IMR-90 (cell line): ENCODE measurements around the gene HOXB2. TPM values are rescaled to one million over a fixed set of nuclear protein-coding genes. Genes with fewer than 3 reads are reported as not detected.

Experiments
- ATAC-seq: fragments of 200-7000 bp; cut with Tn5 transposase; 2 replicates; pipeline ENCODE4 v1.9.1; 2020; ENCODE audit warnings: low read depth, mild to moderate bottlenecking, moderate library complexity
- BruUV-seq: library from RNA; stranded (reverse); fragments of 400-500 nt; replicated peaks from 2 replicates; lab custom pipeline; 2021; lab: Mats Ljungman, UMichigan
- CTCF ChIA-PET: fragments of 300-600 bp; formaldehyde crosslinking; extraction: SDS; loops from one replicate; lab custom pipeline; 2021; ENCODE audit warnings: antibody characterized with exemption; lab: Yijun Ruan, JAX
- POLR2A ChIA-PET: fragments of 300-600 bp; sonication (Branson Sonifier 250); formaldehyde crosslinking; loops from one replicate; lab custom pipeline; 2022; ENCODE audit warnings: antibody characterized with exemption; ENCODE audit not compliant: unreplicated experiment; lab: Charles Lee
- DNase-seq: peaks from one replicate; pipeline ENCODE4 v3.0.0; 2013
- H2AFZ ChIP-seq: replicated peaks from 2 replicates; pipeline ENCODE3; 2013; ENCODE audit warnings: low read length, mild to moderate bottlenecking; ENCODE audit not compliant: poor library complexity
- H2AK5ac ChIP-seq: 2 replicates; pipeline ENCODE4 v1.6.1; 2013; ENCODE audit warnings: low read depth, low read length, inconsistent platforms
- H2AK9ac ChIP-seq: replicated peaks from 2 replicates; pipeline ENCODE3; 2013; ENCODE audit warnings: mild to moderate bottlenecking, low read depth, low read length, moderate library complexity; ENCODE audit not compliant: poor library complexity
- H2BK120ac ChIP-seq: 2 replicates; pipeline ENCODE4 v1.6.1; 2013; ENCODE audit warnings: low read depth, low read length, inconsistent platforms
- H2BK15ac ChIP-seq: 3 replicates; pipeline ENCODE4 v1.6.1; 2013; ENCODE audit warnings: low read depth, low read length, inconsistent platforms
- H2BK20ac ChIP-seq: 2 replicates; pipeline ENCODE4 v1.6.1; 2013; ENCODE audit warnings: low read depth, mild to moderate bottlenecking, inconsistent platforms, low read length, moderate library complexity
- H2BK5ac ChIP-seq: 2 replicates; pipeline ENCODE4 v1.6.1; 2013; ENCODE audit warnings: mild to moderate bottlenecking, low read depth, low read length, inconsistent platforms; ENCODE audit not compliant: poor library complexity, severe bottlenecking
- H3K14ac ChIP-seq: replicated peaks from 2 replicates; pipeline ENCODE4 v1.6.1; 2013; ENCODE audit warnings: low read depth, low read length, inconsistent platforms
- H3K18ac ChIP-seq: 2 replicates; pipeline ENCODE4 v1.6.1; 2013; ENCODE audit warnings: low read depth, low read length, control low read depth
- H3K23ac ChIP-seq: 2 replicates; pipeline ENCODE4 v1.6.1; 2013; ENCODE audit warnings: low read depth, low read length, inconsistent platforms
- H3K27ac ChIP-seq: 2 replicates; pipeline ENCODE4 v1.5.1; 2013; ENCODE audit warnings: mild to moderate bottlenecking, control low read depth, low read length; ENCODE audit not compliant: insufficient read depth
- H3K27me3 ChIP-seq: 2 replicates; pipeline ENCODE4 v1.6.1; 2013; ENCODE audit warnings: low read length; ENCODE audit not compliant: control insufficient read depth, insufficient read depth
- H3K36me3 ChIP-seq: 2 replicates; pipeline ENCODE4 v1.6.1; 2013; ENCODE audit warnings: low read length, mixed read lengths; ENCODE audit not compliant: control insufficient read depth, insufficient read depth
- H3K4ac ChIP-seq: 2 replicates; pipeline ENCODE4 v1.6.1; 2013; ENCODE audit warnings: low read depth, low read length, inconsistent platforms
- H3K4me1 ChIP-seq: 2 replicates; pipeline ENCODE4 v1.6.1; 2013; ENCODE audit warnings: low read length, mixed read lengths; ENCODE audit not compliant: control insufficient read depth, insufficient read depth
- H3K4me2 ChIP-seq: 2 replicates; pipeline ENCODE4 v1.6.1; 2013; ENCODE audit warnings: low read depth, mild to moderate bottlenecking, control low read depth, low read length, moderate library complexity
- H3K4me3 ChIP-seq: 2 replicates; pipeline ENCODE4 v1.5.1; 2013; ENCODE audit warnings: low read depth, mild to moderate bottlenecking, control low read depth, low read length, moderate library complexity; ENCODE audit not compliant: insufficient read depth
- H3K56ac ChIP-seq: 2 replicates; pipeline ENCODE4 v1.6.1; 2013; ENCODE audit warnings: low read length, inconsistent platforms; ENCODE audit not compliant: insufficient read depth; ENCODE audit errors: extremely low read depth
- H3K79me1 ChIP-seq, 2 experiments: 2 replicates each; pipeline ENCODE4 v1.6.1; 2013; ENCODE audit warnings: low read length in 2 of 2, inconsistent platforms in 1 of 2, low read depth in 1 of 2
- H3K9ac ChIP-seq: 2 replicates; pipeline ENCODE4 v1.6.1; 2013; ENCODE audit warnings: low read depth, low read length, control low read depth
- H3K9me1 ChIP-seq: 2 replicates; pipeline ENCODE4 v1.6.1; 2013; ENCODE audit warnings: low read length, inconsistent platforms; ENCODE audit not compliant: insufficient read depth
- H3K9me3 ChIP-seq: 2 replicates; pipeline ENCODE4 v1.6.1; 2013; ENCODE audit warnings: low read length; ENCODE audit not compliant: control insufficient read depth, insufficient read depth
- H4K20me1 ChIP-seq: 2 replicates; pipeline ENCODE4 v1.6.1; 2013; ENCODE audit warnings: low read length, inconsistent platforms; ENCODE audit not compliant: insufficient read depth
- H4K5ac ChIP-seq: 2 replicates; pipeline ENCODE4 v1.6.1; 2013; ENCODE audit warnings: mild to moderate bottlenecking, low read depth, low read length, control low read depth
- H4K8ac ChIP-seq, 2 experiments: 2 replicates each; pipeline ENCODE4 v1.6.1; 2013; ENCODE audit warnings: low read depth in 2 of 2, low read length in 2 of 2, control low read depth in 1 of 2, inconsistent platforms in 1 of 2
- H4K91ac ChIP-seq: 2 replicates; pipeline ENCODE4 v1.6.1; 2013; ENCODE audit warnings: low read depth, low read length, inconsistent platforms; ENCODE audit not compliant: insufficient read depth
- BHLHE40 ChIP-seq: fragments of 150-350 bp; IDR thresholded peaks from 2 replicates; pipeline ENCODE4 v1.6.1; 2016; ENCODE audit warnings: mild to moderate bottlenecking, low read depth, low read length
- RCOR1 ChIP-seq: IDR thresholded peaks from 2 replicates; pipeline ENCODE4 v1.6.1; 2012; ENCODE audit warnings: mild to moderate bottlenecking, low read length, improper control_type of control experiment; ENCODE audit not compliant: insufficient replicate concordance
- WGBS, 2 experiments: methylation state at CpG; one replicate each; pipeline versions ENCODE4 v1.1.5 to v1.1.7; 2013; ENCODE audit warnings: missing lambda C conversion rate in 2 of 2; ENCODE audit not compliant: insufficient read length in 1 of 2; ENCODE audit errors: extremely low coverage in 2 of 2; 5-methylcytosine and 5-hydroxymethylcytosine counted together
- dilution Hi-C: fragments of 300-500 bp; cut with HindIII; formaldehyde crosslinking; loops from one replicate; pipeline ENCODE4 v1.14.3; 2018; ENCODE audit warnings: low sequenced_read_pairs; ENCODE audit not compliant: unreplicated experiment
- in situ Hi-C: fragments of 300-500 bp; cut with MboI; formaldehyde crosslinking; loops from 3 replicates; pipeline ENCODE4 v1.14.3; 2019; ENCODE audit warnings: low sequenced_read_pairs, inconsistent platforms, mixed read lengths
- intact Hi-C: fragments of 100-400 bp; cut with micrococcal nuclease; formaldehyde crosslinking; loops from 2 replicates; pipeline ENCODE4 v1.10.0; 2022
- polyA plus RNA-seq, 3 experiments: library from polyadenylated mRNA; depleted of rRNA; stranded (reverse); fragments of >200 nt; gene quantifications; 2 replicates each; pipeline ENCODE4 v1.2.3, GENCODE V29; 2012; ENCODE audit warnings: low replicate concordance in 1 of 3
- total RNA-seq: library from RNA; depleted of rRNA; stranded (reverse); fragments of >200 nt; gene quantifications from 2 replicates; pipeline ENCODE4 v1.2.3, GENCODE V29; 2012
- TF ChIP-seq, protein P1 (sequence below): conservative IDR thresholded peaks from 2 replicates; pipeline ENCODE4 v1.5.1; 2012; ENCODE audit warnings: mild to moderate bottlenecking, low read depth, low read length, improper control_type of control experiment

HOXB2 gene
- total and polyA plus RNA-seq, 2 of the 4 experiments (the other 2 are of a cell fraction), result 2.7 to 29.9 TPM

DNA sequence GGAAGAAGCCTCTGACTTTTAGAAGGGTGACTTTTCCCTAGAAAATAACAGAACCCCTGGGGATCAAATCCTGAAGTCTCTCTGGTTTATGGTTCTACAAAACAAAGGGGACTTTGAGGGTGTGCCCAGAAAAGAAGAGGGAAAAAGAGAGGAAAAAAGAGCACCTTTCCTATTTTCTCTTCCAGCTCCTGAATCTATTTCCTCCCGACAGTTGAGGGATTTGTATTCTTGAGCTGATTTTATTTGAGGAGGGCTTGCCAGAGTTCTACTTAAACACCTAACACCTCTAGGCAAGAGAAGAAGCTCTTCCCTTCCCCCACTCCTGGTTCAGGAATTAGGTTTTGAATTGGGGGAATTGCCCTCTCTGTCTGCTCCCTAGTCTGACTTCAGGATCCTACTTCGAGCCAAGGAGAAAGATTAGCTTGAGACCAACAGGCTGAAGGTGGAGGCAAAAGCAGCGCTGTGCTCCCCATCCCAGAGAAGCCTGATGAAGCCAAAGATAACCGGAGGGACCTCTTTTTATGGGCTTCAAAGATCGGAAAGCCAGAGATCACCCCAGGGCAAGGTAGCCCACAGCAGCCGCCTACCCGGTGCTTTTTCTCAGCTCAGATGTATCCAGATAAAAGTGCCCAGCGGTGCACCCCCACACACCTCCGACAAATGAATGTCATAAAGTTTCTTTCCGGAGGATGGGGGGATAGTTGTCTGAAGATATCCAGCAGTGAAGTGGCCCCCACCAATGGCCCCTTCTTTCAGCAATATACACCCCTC, 44.3 kb upstream of the HOXB2 start (continued):
- no peak for TF ChIP-seq BHLHE40

DNA sequence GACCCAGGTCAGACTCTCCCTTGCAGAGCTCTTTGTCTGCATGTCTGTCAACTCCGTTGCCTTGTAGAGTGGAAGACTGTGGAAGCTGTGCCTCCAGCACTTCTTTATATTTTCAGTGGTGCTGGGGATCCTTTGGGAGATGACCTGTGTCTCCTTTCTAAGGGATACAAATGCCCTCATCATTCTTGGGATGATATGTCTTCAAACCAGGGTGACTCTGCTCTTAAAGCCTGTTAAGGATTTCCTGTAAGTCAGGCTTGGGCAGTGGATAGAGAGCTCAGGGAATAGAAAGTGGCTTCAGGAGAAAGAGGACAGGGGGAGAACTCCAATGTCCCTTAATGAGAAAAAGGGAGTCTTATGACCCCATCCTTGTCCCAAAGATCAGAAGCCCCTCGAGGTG, 43.6 kb upstream of the HOXB2 start:
- H4K8ac ChIP-seq, result peak overlapping the region; percentile 96 to 99
- H3K23ac ChIP-seq, result peak overlapping the region; percentile 100
- H4K20me1 ChIP-seq, result no peaks in the 10 kb centered on the region; the same call in 1 of the 2 replicates
- H3K9me3 ChIP-seq, result no peaks in the 10 kb centered on the region
- intact Hi-C loops, result no loop called here
- peak overlapping the region; percentile 92 for H4K5ac ChIP-seq
- DNase-seq (peak; percentile 53), ATAC-seq (no peak)
- H3K4me3 ChIP-seq, result peak overlapping the region; percentile 91
- peak overlapping the region; percentile 97 for H2BK120ac ChIP-seq
- H3K9ac ChIP-seq, result peak overlapping the region; percentile 100
- H3K27ac ChIP-seq, result peak overlapping the region; percentile 99
- H3K4me1 ChIP-seq, result peaks cover 5% of the 10 kb centered on the region
- H2BK20ac ChIP-seq, result peak overlapping the region; percentile 55
- H2BK5ac ChIP-seq, result peak overlapping the region; percentile 99
- peak overlapping the region; percentile 98 for H3K4me2 ChIP-seq
- H3K56ac ChIP-seq, result peak overlapping the region; percentile 100
- H3K14ac ChIP-seq, result peak overlapping the region; percentile 99
- H3K79me1 ChIP-seq, result no peaks in the 10 kb centered on the region
- H2BK15ac ChIP-seq, result peak overlapping the region; percentile 95
- no peak for TF ChIP-seq RCOR1
- TF ChIP-seq, protein P1, sequence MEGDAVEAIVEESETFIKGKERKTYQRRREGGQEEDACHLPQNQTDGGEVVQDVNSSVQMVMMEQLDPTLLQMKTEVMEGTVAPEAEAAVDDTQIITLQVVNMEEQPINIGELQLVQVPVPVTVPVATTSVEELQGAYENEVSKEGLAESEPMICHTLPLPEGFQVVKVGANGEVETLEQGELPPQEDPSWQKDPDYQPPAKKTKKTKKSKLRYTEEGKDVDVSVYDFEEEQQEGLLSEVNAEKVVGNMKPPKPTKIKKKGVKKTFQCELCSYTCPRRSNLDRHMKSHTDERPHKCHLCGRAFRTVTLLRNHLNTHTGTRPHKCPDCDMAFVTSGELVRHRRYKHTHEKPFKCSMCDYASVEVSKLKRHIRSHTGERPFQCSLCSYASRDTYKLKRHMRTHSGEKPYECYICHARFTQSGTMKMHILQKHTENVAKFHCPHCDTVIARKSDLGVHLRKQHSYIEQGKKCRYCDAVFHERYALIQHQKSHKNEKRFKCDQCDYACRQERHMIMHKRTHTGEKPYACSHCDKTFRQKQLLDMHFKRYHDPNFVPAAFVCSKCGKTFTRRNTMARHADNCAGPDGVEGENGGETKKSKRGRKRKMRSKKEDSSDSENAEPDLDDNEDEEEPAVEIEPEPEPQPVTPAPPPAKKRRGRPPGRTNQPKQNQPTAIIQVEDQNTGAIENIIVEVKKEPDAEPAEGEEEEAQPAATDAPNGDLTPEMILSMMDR, result no peak
- H2AK5ac ChIP-seq, result peak overlapping the region; percentile 95
- in situ Hi-C loops, result no loop called here
- dilution Hi-C loops, result no loop called here
- H3K18ac ChIP-seq, result peak overlapping the region; percentile 96
- H3K9me1 ChIP-seq, result no peaks in the 10 kb centered on the region
- ChIA-PET POLR2A (interaction anchor here (0.6 to 1.6 kb wide), 11 partner anchors 10 to 190 kb away, joined by 3 to 6 read pairs (median 4); no protein-coding TSS in a partner anchor), CTCF (interaction anchor here (1.0 to 2.6 kb wide), 3 partner anchors 42 to 237 kb away, joined by 3 to 15 read pairs (median 5); no protein-coding TSS in a partner anchor)
- H2AFZ ChIP-seq, result no peak overlapping the region
- H3K27me3 ChIP-seq, result no peaks in the 10 kb centered on the region
- peak overlapping the region; percentile 94 for H2AK9ac ChIP-seq
- peak overlapping the region; percentile 99 for H4K91ac ChIP-seq
- no TSS peak for BruUV-seq
- peaks cover 11% of the 10 kb centered on the region; the same call in 1 of the 2 replicates for H3K36me3 ChIP-seq
- WGBS, 2 experiments, result no CpG with 5 or more reads among the region's 2 CpGs
- peak overlapping the region; percentile 99 for H3K4ac ChIP-seq
